HL-60 (cell line): ENCODE measurements around the gene SETBP1.

Experiments used
- CTCF ChIP-seq: IDR thresholded peaks from one replicate; pipeline ENCODE4 v1.5.1; 2011; ENCODE audit warnings: low read length, control low read depth, inconsistent platforms; ENCODE audit not compliant: insufficient read depth
- GABPA ChIP-seq: IDR thresholded peaks from 2 replicates; pipeline ENCODE4 v1.6.1; 2012; ENCODE audit warnings: low read depth
- POLR2AphosphoS5 ChIP-seq: IDR thresholded peaks from 2 replicates; pipeline ENCODE4 v1.6.1; 2012; ENCODE audit warnings: low read depth
- REST ChIP-seq: IDR thresholded peaks from 2 replicates; pipeline ENCODE4 v1.6.1; 2012; ENCODE audit warnings: low read depth; ENCODE audit not compliant: insufficient replicate concordance
- SPI1 ChIP-seq: IDR thresholded peaks from 2 replicates; pipeline ENCODE4 v1.6.1; 2012; ENCODE audit warnings: low read depth, mild to moderate bottlenecking, borderline replicate concordance

- TF ChIP-seq CTCF (no peak), REST (no peak), POLR2AphosphoS5 (no peak), GABPA (no peak), SPI1 (no peak)
Measured at GRCh38 chr18:45046961-45047360, 366.3 kb downstream of the SETBP1 start.
